ENCODE measurements around the gene RBM27.
"Not testable (repeated sequence)": the region's sequence is repeated elsewhere in the genome, so short reads cannot be mapped to it uniquely, and the experiment has no call there.

Gene RBM27

GRCh38 chr5:146203011-146203871 is at the start of gene RBM27:
TSS of gene RBM27 (plus strand) at chr5:146203605. CDS start at chr5:146203766, 161 bp downstream.
- peak; percentile 99 for DNase-seq (ENCODE audit: low spot score)

GRCh38 chr5:146158255-146158654 is 45.1 kb upstream of the RBM27 start:
- DNase-seq (ENCODE audit: low spot score): no peak

GRCh38 chr5:146164382-146164781 is 39.0 kb upstream of the RBM27 start:
- DNase-seq (ENCODE audit: low spot score): no peak

GRCh38 chr5:146165460-146165859 is 37.9 kb upstream of the RBM27 start:
- DNase-seq (ENCODE audit: low spot score): no peak

GRCh38 chr5:146165903-146166302 is 37.5 kb upstream of the RBM27 start:
- no peak for DNase-seq (ENCODE audit: low spot score)

GRCh38 chr5:146169076-146169475 is 34.3 kb upstream of the RBM27 start:
- no peak for DNase-seq (ENCODE audit: low spot score)

GRCh38 chr5:146173049-146173448 is 30.4 kb upstream of the RBM27 start:
- DNase-seq (ENCODE audit: low spot score): not testable (repeated sequence)

- DNase-seq (ENCODE audit: low spot score): no peak
Observed at GRCh38 chr5:146173597-146173996, 29.8 kb upstream of the RBM27 start.

GRCh38 chr5:146176805-146177204 is 26.6 kb upstream of the RBM27 start:
- DNase-seq (ENCODE audit: low spot score): no peak

GRCh38 chr5:146179696-146180095 is 23.7 kb upstream of the RBM27 start:
- DNase-seq (ENCODE audit: low spot score): no peak

- DNase-seq (ENCODE audit: low spot score): not testable (repeated sequence)
Observed at GRCh38 chr5:146183403-146183802, 20.0 kb upstream of the RBM27 start.

- DNase-seq (ENCODE audit: low spot score): no peak
Observed at GRCh38 chr5:146185161-146185560, 18.2 kb upstream of the RBM27 start.

GRCh38 chr5:146188358-146188757 is 15.0 kb upstream of the RBM27 start:
- no peak for DNase-seq (ENCODE audit: low spot score)

- DNase-seq (ENCODE audit: low spot score): no peak
Observed at GRCh38 chr5:146192571-146193043, 10.8 kb upstream of the RBM27 start.

GRCh38 chr5:146193285-146193684 is 10.1 kb upstream of the RBM27 start:
- no peak for DNase-seq (ENCODE audit: low spot score)

GRCh38 chr5:146194997-146195396 is 8.4 kb upstream of the RBM27 start:
- not testable (repeated sequence) for DNase-seq (ENCODE audit: low spot score)

- no peak for DNase-seq (ENCODE audit: low spot score)
Observed at GRCh38 chr5:146196459-146197048, 6.9 kb upstream of the RBM27 start.

GRCh38 chr5:146199176-146199815 is 4.1 kb upstream of the RBM27 start:
- no peak for DNase-seq (ENCODE audit: low spot score)

GRCh38 chr5:146201795-146202194 is 1.6 kb upstream of the RBM27 start:
- DNase-seq (ENCODE audit: low spot score): not testable (repeated sequence)

- no peak for DNase-seq (ENCODE audit: low spot score)
Observed at GRCh38 chr5:146203872-146204192, 427 bp downstream of the RBM27 start.

GRCh38 chr5:146205499-146206202 is 2.2 kb downstream of the RBM27 start:
- no peak for DNase-seq (ENCODE audit: low spot score)

GRCh38 chr5:146206257-146206656 is 2.9 kb downstream of the RBM27 start:
- no peak for DNase-seq (ENCODE audit: low spot score)
